Measurements from ENCODE around the gene HS6ST3.
"Not testable (repeated sequence)": the region's sequence is repeated elsewhere in the genome, so short reads cannot be mapped to it uniquely, and the experiment has no call there.

DNA sequence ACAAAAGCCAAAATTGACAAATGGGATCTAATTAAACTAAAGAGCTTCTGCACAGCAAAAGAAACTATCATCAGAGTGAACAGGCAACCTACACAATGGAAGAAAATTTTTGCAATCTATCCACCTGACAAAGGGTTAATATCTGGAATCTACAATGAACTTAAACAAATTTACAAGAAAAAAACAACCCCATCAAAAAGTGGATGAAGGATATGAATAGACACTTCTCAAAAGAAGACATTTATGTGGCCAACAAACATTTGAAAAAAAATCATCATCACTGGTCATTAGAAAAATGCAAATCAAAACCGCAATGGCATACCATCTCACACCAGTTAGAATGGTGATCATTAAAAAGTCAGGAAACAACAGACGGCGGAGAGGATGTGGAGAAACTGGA lies 688.4 kb downstream of the HS6ST3 start:
- not testable (repeated sequence) for TF ChIP-seq CTCF (IDR thresholded peaks at IDR 0.05; ENCODE audit: low read depth, low read length, poor library complexity, severe bottlenecking); EZH2phosphoT487 (IDR thresholded peaks at IDR 0.05; ENCODE audit: borderline replicate concordance, low read length)

Measured in DOHH2 (cell line).